HEK293T (cell line): Measurements from ENCODE around the gene GNAQ.

Experiments
- ARNT ChIP-seq: fragments of 450-650 bp; IDR thresholded peaks from 2 replicates; pipeline ENCODE4 v1.6.1; 2017; ENCODE audit warnings: mild to moderate bottlenecking
- BHLHE40 ChIP-seq: fragments of 450-650 bp; IDR thresholded peaks from 2 replicates; pipeline ENCODE4 v1.6.1; 2016; ENCODE audit warnings: mild to moderate bottlenecking, moderate library complexity, borderline replicate concordance
- CTBP1 ChIP-seq: fragments of 450-650 bp; IDR thresholded peaks from 2 replicates; pipeline ENCODE4 v1.6.1; 2016; ENCODE audit warnings: borderline replicate concordance
- ELF4 ChIP-seq: fragments of 450-650 bp; IDR thresholded peaks from 2 replicates; pipeline ENCODE4 v1.6.1; 2017; ENCODE audit warnings: antibody characterized with exemption
- FOXA1 ChIP-seq: fragments of 450-650 bp; IDR thresholded peaks from 2 replicates; pipeline ENCODE4 v1.6.1; 2016; ENCODE audit warnings: mild to moderate bottlenecking
- FOXM1 ChIP-seq: fragments of 450-650 bp; IDR thresholded peaks from 2 replicates; pipeline ENCODE4 v1.6.1; 2017; ENCODE audit warnings: mild to moderate bottlenecking, borderline replicate concordance
- L3MBTL2 ChIP-seq: fragments of 450-650 bp; conservative IDR thresholded peaks from 2 replicates; pipeline ENCODE4 v1.6.1; 2016; ENCODE audit warnings: mild to moderate bottlenecking
- LEF1 ChIP-seq: fragments of 450-650 bp; IDR thresholded peaks from 2 replicates; pipeline ENCODE4 v1.6.1; 2017; ENCODE audit warnings: mild to moderate bottlenecking, borderline replicate concordance
- SP1 ChIP-seq: fragments of 450-650 bp; IDR thresholded peaks from 2 replicates; pipeline ENCODE4 v1.6.1; 2017
- TARDBP ChIP-seq: fragments of 450-650 bp; IDR thresholded peaks from 2 replicates; pipeline ENCODE4 v1.6.1; 2016
- ZNF384 ChIP-seq: fragments of 450-650 bp; IDR thresholded peaks from 2 replicates; pipeline ENCODE4 v1.6.1; 2016

- TF ChIP-seq FOXM1 (no peak), L3MBTL2 (no peak), LEF1 (no peak), CTBP1 (no peak), ELF4 (no peak), TARDBP (no peak), BHLHE40 (no peak), ARNT (no peak), SP1 (no peak), ZNF384 (no peak), FOXA1 (no peak)
Observed at GRCh38 chr9:77980622-77981021, 51.0 kb downstream of the GNAQ start.
